HepG2 (cell line): ENCODE measurements around the gene ZFAND2B. TPM values are rescaled to one million over a fixed set of nuclear protein-coding genes. Genes with fewer than 3 reads are reported as not detected.

Experiments
- ARNTL ChIP-seq: sonication (generic); formaldehyde crosslinking; IDR thresholded peaks from 2 replicates; pipeline ENCODE4 v1.4.0; 2020; ENCODE audit warnings: mild to moderate bottlenecking, missing genetic modification reagents
- ELF1 ChIP-seq: sonication (generic); formaldehyde crosslinking; IDR thresholded peaks from 2 replicates; pipeline ENCODE4 v1.4.0; 2020; ENCODE audit warnings: missing genetic modification reagents
- FOXA1 ChIP-seq, 2 experiments: fragments of 450-650 bp in 1 of 2; sonication (generic) in 1 of 2; formaldehyde crosslinking in 1 of 2; IDR thresholded peaks; 2 replicates each; pipeline versions ENCODE4 v1.4.0 to v1.6.1; 2016 to 2020; ENCODE audit warnings: missing genetic modification reagents in 1 of 2
- KDM1A ChIP-seq: IDR thresholded peaks from 2 replicates; pipeline ENCODE4 v1.6.1; 2016; ENCODE audit warnings: missing compliant biosample characterization
- SMAD3 ChIP-seq: sonication (generic); formaldehyde crosslinking; IDR thresholded peaks from 2 replicates; pipeline ENCODE4 v1.4.0; 2020; ENCODE audit warnings: missing genetic modification reagents
- polyA plus RNA-seq, 8 experiments: library from polyadenylated mRNA; depleted of rRNA in 3 of 8; stranded (reverse) in 7 of 8; unstranded in 1 of 8; fragments of >200 nt; fragmentation: Illumina TruSeq in 4 of 8; extraction: Trizol in 4 of 8; gene quantifications; 2 replicates each; pipeline versions ENCODE4 v1.2.1 to v1.2.3, GENCODE V29; 2011 to 2016; ENCODE audit warnings: low read depth in 4 of 8, missing spikeins in 1 of 8, mixed read lengths in 1 of 8; ENCODE audit not compliant: insufficient read depth in 1 of 8
- total RNA-seq, 5 experiments: library from RNA; depleted of rRNA; stranded (reverse); fragments of >200 nt; fragmentation: Illumina TruSeq; extraction: Trizol; gene quantifications; 2 replicates each; pipeline ENCODE4 v1.2.3, GENCODE V29; 2016; ENCODE audit warnings: low read depth in 1 of 5
- TF ChIP-seq, protein P1 (sequence below): sonication (generic); formaldehyde crosslinking; IDR thresholded peaks from 2 replicates; pipeline ENCODE4 v1.5.1; 2020; ENCODE audit warnings: mild to moderate bottlenecking, missing genetic modification reagents, borderline replicate concordance
- TF ChIP-seq, protein P2 (sequence below): sonication (generic); formaldehyde crosslinking; IDR thresholded peaks from 2 replicates; pipeline ENCODE4 v1.5.0; 2020; ENCODE audit warnings: mild to moderate bottlenecking, missing genetic modification reagents
- TF ChIP-seq, protein P3 (sequence below): sonication (generic); formaldehyde crosslinking; IDR thresholded peaks from 2 replicates; pipeline ENCODE4 v1.4.0; 2020; ENCODE audit warnings: mild to moderate bottlenecking, missing genetic modification reagents, borderline replicate concordance
- TF ChIP-seq, protein P4 (sequence below): sonication (generic); formaldehyde crosslinking; IDR thresholded peaks from 2 replicates; pipeline ENCODE4 v1.4.0; 2020; ENCODE audit warnings: missing genetic modification reagents
- TF ChIP-seq, protein P5 (sequence below): sonication (generic); formaldehyde crosslinking; IDR thresholded peaks from 2 replicates; pipeline ENCODE4 v1.5.1; 2020; ENCODE audit warnings: missing genetic modification reagents, mild to moderate bottlenecking, borderline replicate concordance

Gene ZFAND2B
- total and polyA plus RNA-seq, 2 of the 13 experiments (the other 11 are each of a cell fraction or from before 2014, with no cell fraction given), result 53.3 to 115 TPM

DNA sequence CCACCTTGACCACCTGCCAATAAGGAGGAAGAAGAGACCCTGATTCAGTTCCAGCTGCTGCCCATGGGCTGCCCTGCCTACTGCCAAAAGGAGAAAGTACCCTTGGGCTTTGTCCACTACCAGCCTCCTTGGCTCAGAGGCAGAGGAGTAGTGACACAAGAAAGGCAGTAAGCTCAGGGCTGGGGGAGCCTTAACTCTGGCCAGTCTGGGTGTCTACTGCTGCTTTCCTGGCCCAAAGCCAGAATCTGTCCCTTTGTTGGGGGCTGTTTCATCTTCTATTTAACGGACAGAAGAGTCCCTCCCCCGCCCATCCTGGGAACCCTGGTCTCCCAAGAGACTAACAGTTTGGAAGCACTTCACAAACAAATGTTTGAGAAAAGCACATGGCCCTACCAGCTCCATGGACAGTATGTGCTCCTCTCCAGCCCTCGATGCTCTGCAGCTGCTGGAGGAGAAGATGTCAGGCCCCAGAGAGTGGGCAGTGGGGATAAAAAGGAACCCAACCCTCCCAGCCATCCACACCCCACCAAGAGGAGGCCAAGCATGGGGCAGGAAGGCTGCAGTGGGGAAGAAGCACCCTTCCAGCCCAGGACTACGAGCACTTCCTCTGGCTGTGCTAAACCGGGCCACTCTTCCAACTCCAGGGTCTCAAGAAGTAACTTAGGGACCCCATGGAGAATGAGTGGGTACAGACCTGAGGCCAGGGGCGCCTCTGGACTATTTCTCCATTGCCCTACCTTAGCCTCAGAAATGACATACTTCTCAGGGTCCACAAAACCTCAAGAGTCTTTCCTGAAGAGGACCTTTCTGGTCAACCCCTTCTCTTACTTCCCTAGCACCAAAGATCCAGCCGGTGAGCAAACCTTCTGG is 21.7 kb downstream of the ZFAND2B start (continued):
- TF ChIP-seq, protein P1, sequence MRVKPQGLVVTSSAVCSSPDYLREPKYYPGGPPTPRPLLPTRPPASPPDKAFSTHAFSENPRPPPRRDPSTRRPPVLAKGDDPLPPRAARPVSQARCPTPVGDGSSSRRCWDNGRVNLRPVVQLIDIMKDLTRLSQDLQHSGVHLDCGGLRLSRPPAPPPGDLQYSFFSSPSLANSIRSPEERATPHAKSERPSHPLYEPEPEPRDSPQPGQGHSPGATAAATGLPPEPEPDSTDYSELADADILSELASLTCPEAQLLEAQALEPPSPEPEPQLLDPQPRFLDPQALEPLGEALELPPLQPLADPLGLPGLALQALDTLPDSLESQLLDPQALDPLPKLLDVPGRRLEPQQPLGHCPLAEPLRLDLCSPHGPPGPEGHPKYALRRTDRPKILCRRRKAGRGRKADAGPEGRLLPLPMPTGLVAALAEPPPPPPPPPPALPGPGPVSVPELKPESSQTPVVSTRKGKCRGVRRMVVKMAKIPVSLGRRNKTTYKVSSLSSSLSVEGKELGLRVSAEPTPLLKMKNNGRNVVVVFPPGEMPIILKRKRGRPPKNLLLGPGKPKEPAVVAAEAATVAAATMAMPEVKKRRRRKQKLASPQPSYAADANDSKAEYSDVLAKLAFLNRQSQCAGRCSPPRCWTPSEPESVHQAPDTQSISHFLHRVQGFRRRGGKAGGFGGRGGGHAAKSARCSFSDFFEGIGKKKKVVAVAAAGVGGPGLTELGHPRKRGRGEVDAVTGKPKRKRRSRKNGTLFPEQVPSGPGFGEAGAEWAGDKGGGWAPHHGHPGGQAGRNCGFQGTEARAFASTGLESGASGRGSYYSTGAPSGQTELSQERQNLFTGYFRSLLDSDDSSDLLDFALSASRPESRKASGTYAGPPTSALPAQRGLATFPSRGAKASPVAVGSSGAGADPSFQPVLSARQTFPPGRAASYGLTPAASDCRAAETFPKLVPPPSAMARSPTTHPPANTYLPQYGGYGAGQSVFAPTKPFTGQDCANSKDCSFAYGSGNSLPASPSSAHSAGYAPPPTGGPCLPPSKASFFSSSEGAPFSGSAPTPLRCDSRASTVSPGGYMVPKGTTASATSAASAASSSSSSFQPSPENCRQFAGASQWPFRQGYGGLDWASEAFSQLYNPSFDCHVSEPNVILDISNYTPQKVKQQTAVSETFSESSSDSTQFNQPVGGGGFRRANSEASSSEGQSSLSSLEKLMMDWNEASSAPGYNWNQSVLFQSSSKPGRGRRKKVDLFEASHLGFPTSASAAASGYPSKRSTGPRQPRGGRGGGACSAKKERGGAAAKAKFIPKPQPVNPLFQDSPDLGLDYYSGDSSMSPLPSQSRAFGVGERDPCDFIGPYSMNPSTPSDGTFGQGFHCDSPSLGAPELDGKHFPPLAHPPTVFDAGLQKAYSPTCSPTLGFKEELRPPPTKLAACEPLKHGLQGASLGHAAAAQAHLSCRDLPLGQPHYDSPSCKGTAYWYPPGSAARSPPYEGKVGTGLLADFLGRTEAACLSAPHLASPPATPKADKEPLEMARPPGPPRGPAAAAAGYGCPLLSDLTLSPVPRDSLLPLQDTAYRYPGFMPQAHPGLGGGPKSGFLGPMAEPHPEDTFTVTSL (CRISPR knock-in tag), result no peak
- TF ChIP-seq, protein P2, sequence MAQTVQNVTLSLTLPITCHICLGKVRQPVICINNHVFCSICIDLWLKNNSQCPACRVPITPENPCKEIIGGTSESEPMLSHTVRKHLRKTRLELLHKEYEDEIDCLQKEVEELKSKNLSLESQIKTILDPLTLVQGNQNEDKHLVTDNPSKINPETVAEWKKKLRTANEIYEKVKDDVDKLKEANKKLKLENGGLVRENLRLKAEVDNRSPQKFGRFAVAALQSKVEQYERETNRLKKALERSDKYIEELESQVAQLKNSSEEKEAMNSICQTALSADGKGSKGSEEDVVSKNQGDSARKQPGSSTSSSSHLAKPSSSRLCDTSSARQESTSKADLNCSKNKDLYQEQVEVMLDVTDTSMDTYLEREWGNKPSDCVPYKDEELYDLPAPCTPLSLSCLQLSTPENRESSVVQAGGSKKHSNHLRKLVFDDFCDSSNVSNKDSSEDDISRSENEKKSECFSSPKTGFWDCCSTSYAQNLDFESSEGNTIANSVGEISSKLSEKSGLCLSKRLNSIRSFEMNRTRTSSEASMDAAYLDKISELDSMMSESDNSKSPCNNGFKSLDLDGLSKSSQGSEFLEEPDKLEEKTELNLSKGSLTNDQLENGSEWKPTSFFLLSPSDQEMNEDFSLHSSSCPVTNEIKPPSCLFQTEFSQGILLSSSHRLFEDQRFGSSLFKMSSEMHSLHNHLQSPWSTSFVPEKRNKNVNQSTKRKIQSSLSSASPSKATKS (CRISPR knock-in tag), result no peak
- 0 out of 2 replicates have a peak, but pooled peaks have one; percentile 12 for TF ChIP-seq ARNTL
- TF ChIP-seq, protein P3, sequence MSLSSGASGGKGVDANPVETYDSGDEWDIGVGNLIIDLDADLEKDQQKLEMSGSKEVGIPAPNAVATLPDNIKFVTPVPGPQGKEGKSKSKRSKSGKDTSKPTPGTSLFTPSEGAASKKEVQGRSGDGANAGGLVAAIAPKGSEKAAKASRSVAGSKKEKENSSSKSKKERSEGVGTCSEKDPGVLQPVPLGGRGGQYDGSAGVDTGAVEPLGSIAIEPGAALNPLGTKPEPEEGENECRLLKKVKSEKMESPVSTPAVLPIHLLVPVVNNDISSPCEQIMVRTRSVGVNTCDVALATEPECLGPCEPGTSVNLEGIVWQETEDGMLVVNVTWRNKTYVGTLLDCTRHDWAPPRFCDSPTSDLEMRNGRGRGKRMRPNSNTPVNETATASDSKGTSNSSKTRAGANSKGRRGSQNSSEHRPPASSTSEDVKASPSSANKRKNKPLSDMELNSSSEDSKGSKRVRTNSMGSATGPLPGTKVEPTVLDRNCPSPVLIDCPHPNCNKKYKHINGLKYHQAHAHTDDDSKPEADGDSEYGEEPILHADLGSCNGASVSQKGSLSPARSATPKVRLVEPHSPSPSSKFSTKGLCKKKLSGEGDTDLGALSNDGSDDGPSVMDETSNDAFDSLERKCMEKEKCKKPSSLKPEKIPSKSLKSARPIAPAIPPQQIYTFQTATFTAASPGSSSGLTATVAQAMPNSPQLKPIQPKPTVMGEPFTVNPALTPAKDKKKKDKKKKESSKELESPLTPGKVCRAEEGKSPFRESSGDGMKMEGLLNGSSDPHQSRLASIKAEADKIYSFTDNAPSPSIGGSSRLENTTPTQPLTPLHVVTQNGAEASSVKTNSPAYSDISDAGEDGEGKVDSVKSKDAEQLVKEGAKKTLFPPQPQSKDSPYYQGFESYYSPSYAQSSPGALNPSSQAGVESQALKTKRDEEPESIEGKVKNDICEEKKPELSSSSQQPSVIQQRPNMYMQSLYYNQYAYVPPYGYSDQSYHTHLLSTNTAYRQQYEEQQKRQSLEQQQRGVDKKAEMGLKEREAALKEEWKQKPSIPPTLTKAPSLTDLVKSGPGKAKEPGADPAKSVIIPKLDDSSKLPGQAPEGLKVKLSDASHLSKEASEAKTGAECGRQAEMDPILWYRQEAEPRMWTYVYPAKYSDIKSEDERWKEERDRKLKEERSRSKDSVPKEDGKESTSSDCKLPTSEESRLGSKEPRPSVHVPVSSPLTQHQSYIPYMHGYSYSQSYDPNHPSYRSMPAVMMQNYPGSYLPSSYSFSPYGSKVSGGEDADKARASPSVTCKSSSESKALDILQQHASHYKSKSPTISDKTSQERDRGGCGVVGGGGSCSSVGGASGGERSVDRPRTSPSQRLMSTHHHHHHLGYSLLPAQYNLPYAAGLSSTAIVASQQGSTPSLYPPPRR (CRISPR knock-in tag), result no peak
- TF ChIP-seq FOXA1 (IDR thresholded peaks at IDR 0.05), result no peak
- TF ChIP-seq FOXA1 (CRISPR knock-in tag; IDR thresholded peaks at IDR 0.05), result no peak
- TF ChIP-seq ELF1 (CRISPR knock-in tag), result peak; percentile 20; the same call in 1 of the 2 replicates
- no peak for TF ChIP-seq SMAD3 (CRISPR knock-in tag)
- TF ChIP-seq, protein P4, sequence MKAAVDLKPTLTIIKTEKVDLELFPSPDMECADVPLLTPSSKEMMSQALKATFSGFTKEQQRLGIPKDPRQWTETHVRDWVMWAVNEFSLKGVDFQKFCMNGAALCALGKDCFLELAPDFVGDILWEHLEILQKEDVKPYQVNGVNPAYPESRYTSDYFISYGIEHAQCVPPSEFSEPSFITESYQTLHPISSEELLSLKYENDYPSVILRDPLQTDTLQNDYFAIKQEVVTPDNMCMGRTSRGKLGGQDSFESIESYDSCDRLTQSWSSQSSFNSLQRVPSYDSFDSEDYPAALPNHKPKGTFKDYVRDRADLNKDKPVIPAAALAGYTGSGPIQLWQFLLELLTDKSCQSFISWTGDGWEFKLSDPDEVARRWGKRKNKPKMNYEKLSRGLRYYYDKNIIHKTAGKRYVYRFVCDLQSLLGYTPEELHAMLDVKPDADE (CRISPR knock-in tag), result no peak
- no peak for TF ChIP-seq KDM1A (CRISPR knock-in tag)
- TF ChIP-seq, protein P5, sequence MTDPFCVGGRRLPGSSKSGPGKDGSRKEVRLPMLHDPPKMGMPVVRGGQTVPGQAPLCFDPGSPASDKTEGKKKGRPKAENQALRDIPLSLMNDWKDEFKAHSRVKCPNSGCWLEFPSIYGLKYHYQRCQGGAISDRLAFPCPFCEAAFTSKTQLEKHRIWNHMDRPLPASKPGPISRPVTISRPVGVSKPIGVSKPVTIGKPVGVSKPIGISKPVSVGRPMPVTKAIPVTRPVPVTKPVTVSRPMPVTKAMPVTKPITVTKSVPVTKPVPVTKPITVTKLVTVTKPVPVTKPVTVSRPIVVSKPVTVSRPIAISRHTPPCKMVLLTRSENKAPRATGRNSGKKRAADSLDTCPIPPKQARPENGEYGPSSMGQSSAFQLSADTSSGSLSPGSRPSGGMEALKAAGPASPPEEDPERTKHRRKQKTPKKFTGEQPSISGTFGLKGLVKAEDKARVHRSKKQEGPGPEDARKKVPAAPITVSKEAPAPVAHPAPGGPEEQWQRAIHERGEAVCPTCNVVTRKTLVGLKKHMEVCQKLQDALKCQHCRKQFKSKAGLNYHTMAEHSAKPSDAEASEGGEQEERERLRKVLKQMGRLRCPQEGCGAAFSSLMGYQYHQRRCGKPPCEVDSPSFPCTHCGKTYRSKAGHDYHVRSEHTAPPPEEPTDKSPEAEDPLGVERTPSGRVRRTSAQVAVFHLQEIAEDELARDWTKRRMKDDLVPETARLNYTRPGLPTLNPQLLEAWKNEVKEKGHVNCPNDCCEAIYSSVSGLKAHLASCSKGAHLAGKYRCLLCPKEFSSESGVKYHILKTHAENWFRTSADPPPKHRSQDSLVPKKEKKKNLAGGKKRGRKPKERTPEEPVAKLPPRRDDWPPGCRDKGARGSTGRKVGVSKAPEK (CRISPR knock-in tag), result no peak
